HepG2 (cell line): ENCODE results near the gene RSPH4A. TPM values are rescaled to one million over a fixed set of nuclear protein-coding genes. Genes with fewer than 3 reads are reported as not detected.

Experiments used
- DBP ChIP-seq: sonication (generic); formaldehyde crosslinking; IDR thresholded peaks from 2 replicates; pipeline ENCODE4 v1.4.0; 2020; ENCODE audit warnings: missing genetic modification reagents; ENCODE audit errors: not compliant biosample characterization
- DZIP1 ChIP-seq: sonication (generic); formaldehyde crosslinking; IDR thresholded peaks from 2 replicates; pipeline ENCODE4 v1.5.0; 2020; ENCODE audit warnings: mild to moderate bottlenecking, missing genetic modification reagents
- HCFC1 ChIP-seq: fragments of 150-350 bp; IDR thresholded peaks from 2 replicates; pipeline ENCODE4 v1.6.1; 2014; ENCODE audit warnings: low read depth, low read length
- HMG20A ChIP-seq: IDR thresholded peaks from 2 replicates; pipeline ENCODE4 v1.6.1; 2016; ENCODE audit warnings: borderline replicate concordance
- KLF16 ChIP-seq, 2 experiments: sonication (generic) in 1 of 2; formaldehyde crosslinking in 1 of 2; IDR thresholded peaks; 2 replicates each; pipeline versions ENCODE4 v1.6.1 to v1.8.0; 2016 to 2023; ENCODE audit warnings: missing genetic modification reagents in 2 of 2, missing compliant biosample characterization in 1 of 2
- NR0B2 ChIP-seq: sonication (generic); formaldehyde crosslinking; IDR thresholded peaks from 2 replicates; pipeline ENCODE4 v1.4.0; 2020; ENCODE audit warnings: mild to moderate bottlenecking, missing genetic modification reagents
- ONECUT2 ChIP-seq: sonication (generic); formaldehyde crosslinking; IDR thresholded peaks from 2 replicates; pipeline ENCODE4 v1.4.0; 2020; ENCODE audit warnings: missing genetic modification reagents
- SRSF9 ChIP-seq: fragments of 200-400 bp; formaldehyde crosslinking; IDR thresholded peaks from 2 replicates; pipeline ENCODE4 v1.6.1; 2018; ENCODE audit warnings: borderline replicate concordance, mild to moderate bottlenecking, low read depth, low read length; ENCODE audit not compliant: insufficient read depth, poor library complexity, severe bottlenecking
- ZBTB40 ChIP-seq, 2 experiments: fragments of 450-650 bp in 1 of 2; sonication (generic) in 1 of 2; formaldehyde crosslinking in 1 of 2; IDR thresholded peaks; 2 replicates each; pipeline versions ENCODE4 v1.6.1 to v1.8.0; 2016 to 2022; ENCODE audit warnings: antibody characterized with exemption in 1 of 2, mild to moderate bottlenecking in 1 of 2, missing genetic modification reagents in 1 of 2
- ZMYM3 ChIP-seq: sonication (generic); formaldehyde crosslinking; IDR thresholded peaks from 2 replicates; pipeline ENCODE4 v1.5.1; 2020; ENCODE audit warnings: mild to moderate bottlenecking, missing genetic modification reagents
- polyA plus RNA-seq, 8 experiments: library from polyadenylated mRNA; depleted of rRNA in 3 of 8; stranded (reverse) in 7 of 8; unstranded in 1 of 8; fragments of >200 nt; fragmentation: Illumina TruSeq in 4 of 8; extraction: Trizol in 4 of 8; gene quantifications; 2 replicates each; pipeline versions ENCODE4 v1.2.1 to v1.2.3, GENCODE V29; 2011 to 2016; ENCODE audit warnings: low read depth in 4 of 8, missing spikeins in 1 of 8, mixed read lengths in 1 of 8; ENCODE audit not compliant: insufficient read depth in 1 of 8
- total RNA-seq, 5 experiments: library from RNA; depleted of rRNA; stranded (reverse); fragments of >200 nt; fragmentation: Illumina TruSeq; extraction: Trizol; gene quantifications; 2 replicates each; pipeline ENCODE4 v1.2.3, GENCODE V29; 2016; ENCODE audit warnings: low read depth in 1 of 5
- TF ChIP-seq, protein P1 (sequence below): sonication (generic); formaldehyde crosslinking; IDR thresholded peaks from 2 replicates; pipeline ENCODE4 v1.8.0; 2022; ENCODE audit warnings: missing genetic modification reagents, mild to moderate bottlenecking, moderate library complexity, borderline replicate concordance

Gene RSPH4A
- total and polyA plus RNA-seq, 2 of the 13 experiments (the other 11 are each of a cell fraction or from before 2014, with no cell fraction given): 0.24 to 0.40 TPM

- TF ChIP-seq, protein P1, sequence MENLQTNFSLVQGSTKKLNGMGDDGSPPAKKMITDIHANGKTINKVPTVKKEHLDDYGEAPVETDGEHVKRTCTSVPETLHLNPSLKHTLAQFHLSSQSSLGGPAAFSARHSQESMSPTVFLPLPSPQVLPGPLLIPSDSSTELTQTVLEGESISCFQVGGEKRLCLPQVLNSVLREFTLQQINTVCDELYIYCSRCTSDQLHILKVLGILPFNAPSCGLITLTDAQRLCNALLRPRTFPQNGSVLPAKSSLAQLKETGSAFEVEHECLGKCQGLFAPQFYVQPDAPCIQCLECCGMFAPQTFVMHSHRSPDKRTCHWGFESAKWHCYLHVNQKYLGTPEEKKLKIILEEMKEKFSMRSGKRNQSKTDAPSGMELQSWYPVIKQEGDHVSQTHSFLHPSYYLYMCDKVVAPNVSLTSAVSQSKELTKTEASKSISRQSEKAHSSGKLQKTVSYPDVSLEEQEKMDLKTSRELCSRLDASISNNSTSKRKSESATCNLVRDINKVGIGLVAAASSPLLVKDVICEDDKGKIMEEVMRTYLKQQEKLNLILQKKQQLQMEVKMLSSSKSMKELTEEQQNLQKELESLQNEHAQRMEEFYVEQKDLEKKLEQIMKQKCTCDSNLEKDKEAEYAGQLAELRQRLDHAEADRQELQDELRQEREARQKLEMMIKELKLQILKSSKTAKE: peak; percentile 69
- TF ChIP-seq SRSF9 (no peak), DZIP1 (CRISPR knock-in tag) (0 out of 2 replicates have a peak, but pooled peaks have one; percentile 37), ONECUT2 (no peak), DBP (CRISPR knock-in tag) (peak; percentile 39), HMG20A (peak; percentile 34; the same call in 1 of the 2 replicates), NR0B2 (CRISPR knock-in tag) (no peak), ZMYM3 (peak; percentile 60), KLF16 (CRISPR knock-in tag; IDR thresholded peaks at IDR 0.05) (peak; percentile 67 to 87; a peak in 3 of 4 replicates), ZBTB40 (IDR thresholded peaks at IDR 0.05) (no peak), ZBTB40 (CRISPR knock-in tag; IDR thresholded peaks at IDR 0.05) (no peak; the same call in none of the 2 replicates), HCFC1 (no peak)
Observed at GRCh38 chr6:116680880-116681672, 64.8 kb downstream of the RSPH4A start, which contains the start of gene KPNA5 (continued).
